Heart left ventricle (tissue), 16 donors: Measurements from ENCODE around the gene PRR23C. TPM values are rescaled to one million over a fixed set of nuclear protein-coding genes. Genes with fewer than 3 reads are reported as not detected.

Experiments
- ATAC-seq, 4 donors: fragments of 200-7000 bp; cut with Tn5 transposase; one replicate each; pipeline ENCODE4 v1.9.1; 2020 to 2022; ENCODE audit warnings: moderate library complexity in 4 of 4, mild to moderate bottlenecking in 3 of 4, moderate number of reproducible peaks in 1 of 4
- DNase-seq, 5 donors: peaks; one replicate each; pipeline ENCODE4 v3.0.0-alpha.2; 2020
- H3K27ac ChIP-seq, 12 donors: fragments of 200-600 bp; sonication (generic) in 4 of 12; one replicate each; pipeline versions ENCODE4 v1.5.0 to v1.8.0; 2016 to 2022; ENCODE audit warnings: mild to moderate bottlenecking in 2 of 12
- H3K27me3 ChIP-seq, 9 donors: fragments of 200-600 bp; sonication (generic) in 2 of 9; one replicate each; pipeline versions ENCODE4 v1.5.1 to v1.8.0; 2016 to 2022; ENCODE audit warnings: mild to moderate bottlenecking in 3 of 9
- H3K36me3 ChIP-seq, 9 donors: fragments of 200-600 bp; sonication (generic) in 2 of 9; one replicate each; pipeline versions ENCODE4 v1.5.0 to v1.8.0; 2018 to 2022; ENCODE audit warnings: mild to moderate bottlenecking in 2 of 9
- H3K4me1 ChIP-seq, 12 donors: fragments of 200-600 bp; sonication (generic) in 4 of 12; one replicate each; pipeline versions ENCODE4 v1.5.0 to v1.8.0; 2016 to 2022; ENCODE audit warnings: mild to moderate bottlenecking in 3 of 12
- H3K4me3 ChIP-seq, 12 donors: fragments of 200-600 bp; sonication (generic) in 4 of 12; one replicate each; pipeline versions ENCODE4 v1.5.0 to v1.8.0; 2017 to 2022; ENCODE audit warnings: mild to moderate bottlenecking in 9 of 12, moderate library complexity in 4 of 12
- H3K9me3 ChIP-seq, 12 donors: fragments of 200-600 bp; sonication (generic) in 4 of 12; one replicate each; pipeline versions ENCODE4 v1.5.0 to v1.8.0; 2016 to 2022; ENCODE audit warnings: mild to moderate bottlenecking in 1 of 12
- CTCF ChIP-seq, 12 donors: fragments of 200-600 bp; sonication (generic) in 4 of 12; IDR thresholded peaks; one replicate each; pipeline versions ENCODE4 v1.5.0 to v1.8.0; 2018 to 2022; ENCODE audit warnings: antibody characterized with exemption in 12 of 12, mild to moderate bottlenecking in 5 of 12
- POLR2A ChIP-seq, 2 donors: fragments of 450-650 bp; IDR thresholded peaks; one replicate each; pipeline ENCODE4 v1.6.1; 2017; ENCODE audit warnings: antibody characterized with exemption in 2 of 2, mild to moderate bottlenecking in 2 of 2, moderate library complexity in 2 of 2
- WGBS, 4 donors: extraction: QIAGEN DNeasy Blood & Tissue Kit in 2 of 4; methylation state at CpG; one replicate each; pipeline versions ENCODE4 v1.1.5 to v1.1.7; 2013 to 2018; 5-methylcytosine and 5-hydroxymethylcytosine counted together
- intact Hi-C, 10 donors: fragments of 100-400 bp; cut with DNase I; formaldehyde crosslinking; loops; one replicate each; pipeline versions ENCODE4 v1.11.1 to v1.14.2; 2022
- polyA plus RNA-seq, 2 donors: library from polyadenylated mRNA; stranded (reverse); fragments of 200-250 nt; gene quantifications; one replicate each; pipeline ENCODE4 v1.2.3, GENCODE V29; 2013
- total RNA-seq, 9 donors: library from RNA; depleted of rRNA in 2 of 9; stranded (reverse); fragments of >200 nt in 2 of 9; fragmentation: NEBNext Ultra II Directional in 3 of 9; extraction: Animal tissue kit (Norgen Biotek cat#: 25700) in 3 of 9; gene quantifications; one replicate each; pipeline versions ENCODE4 v1.1.0 to v1.2.4, GENCODE V29; 2016 to 2023
- donor health status: ischemic (EF 13 %, LVEDD 7.1; RV severe dilation, severe dysfunction).
- donor health status: healthy with polysubstance abuse.
- donor health status: DM: no; HTN: yes; CAD: no.
- donor health status: DM: no; HTN: no; CAD: no.
- donor health status: ischemic (EF 25% LVEDD 6.9; RV normal size, moderate dysfunction).
- donor health status: ischemic (EF 25% LVEDD 5.7; RV mildly dilated, moderate dysfunction).
- donor health status: healthy.
- donor health status: DM: yes; HTN: yes; CAD: no.
- donor health status: ischemic (EF 35%, LVEDD 5.7; RV mildly dilated, moderate dysfunction).
- donor health status: nonischemic (EF 11% LVEDD 7.7; RV severe dilation, severe dysfunction).
- donor health status: DM: yes; HTN: yes; CAD: no.
- donor health status: PGD.
- donor health status: ischemic (EF 29% LVEDD 5.4; RV normal size, mild dysfunction).
- donor health status: nonischemic (EF 23%, LVEDD 6.1; RV moderate dilation, normal function).

PRR23C gene
- total and polyA plus RNA-seq, 11 donors: not detected

- TF ChIP-seq CTCF (IDR thresholded peaks at IDR 0.05) (no peak), POLR2A (IDR thresholded peaks at IDR 0.05) (no peak)
- DNase-seq (no peak), ATAC-seq (no peak)
- Histone ChIP-seq H3K4me3 (no peak overlapping the region), H3K27me3 (peaks cover 0 to 8% (median 0%) of the 10 kb centered on the region in 9 donors), H3K4me1 (no peaks in the 10 kb centered on the region), H3K36me3 (no peaks in the 10 kb centered on the region), H3K9me3 (peaks cover 0 to 13% (median under 1%) of the 10 kb centered on the region in 12 donors), H3K27ac (no peak overlapping the region)
- intact Hi-C loops: no loop called here
- 86 to 95% (median 91%) methylated on average over 2 of the region's 2 CpGs for WGBS, 4 donors
Measured at GRCh38 chr3:139024968-139025367, 19.7 kb downstream of the PRR23C start.

GRCh38 chr3:139020868-139021234 lies 23.8 kb downstream of the PRR23C start, which contains the start of gene PRR23B:
Gene PRR23B, minus strand, starts transcription at chr3:139020926. Its CDS starts 265 bp downstream, at chr3:139020661.
- WGBS, 4 donors: 46 to 64% (median 51%) methylated on average over 19 of the region's 19 CpGs
- H3K4me1 ChIP-seq: no peaks in the 10 kb centered on the region

GRCh38 chr3:139020036-139020867 lies 24.4 kb downstream of the PRR23C start:
- intact Hi-C loops: no loop called here
- Histone ChIP-seq H3K4me1 (no peaks in the 10 kb centered on the region), H3K9me3 (peaks cover 0 to 17% (median 0%) of the 10 kb centered on the region in 12 donors), H3K27ac (no peak overlapping the region), H3K36me3 (no peaks in the 10 kb centered on the region), H3K4me3 (no peak overlapping the region), H3K27me3 (peaks cover 0 to 13% (median 0%) of the 10 kb centered on the region in 9 donors)
- ATAC-seq: peak in 1 of 4 donors; percentile 41
- no peak for DNase-seq
- TF ChIP-seq CTCF (IDR thresholded peaks at IDR 0.05) (no peak), POLR2A (IDR thresholded peaks at IDR 0.05) (no peak)
- WGBS, 4 donors: 49 to 56% (median 52%) methylated on average over 34 to 81 of the region's 81 CpGs

More at GRCh38 chr3:139020868-139021234, 23.8 kb downstream of the PRR23C start, which contains the start of gene PRR23B:
- peak in 3 of 12 donors; percentile 14 to 41 (median 19) for TF ChIP-seq CTCF (IDR thresholded peaks at IDR 0.05)
- TF ChIP-seq POLR2A (IDR thresholded peaks at IDR 0.05): no peak
- ATAC-seq (no peak), DNase-seq (no peak)
- intact Hi-C loops: no loop called here
- Histone ChIP-seq H3K36me3 (no peaks in the 10 kb centered on the region), H3K9me3 (peaks cover 0 to 17% (median 0%) of the 10 kb centered on the region in 12 donors), H3K27me3 (peaks cover 0 to 13% (median 0%) of the 10 kb centered on the region in 9 donors), H3K27ac (no peak within 1 kb of the TSS), H3K4me3 (no peak within 1 kb of the TSS)

GRCh38 chr3:139016430-139017048 lies 28.2 kb downstream of the PRR23C start:
- Histone ChIP-seq H3K36me3 (no peaks in the 10 kb centered on the region), H3K4me1 (no peaks in the 10 kb centered on the region), H3K9me3 (peaks cover 0 to 17% (median 0%) of the 10 kb centered on the region in 12 donors), H3K27ac (no peak overlapping the region), H3K4me3 (no peak overlapping the region), H3K27me3 (peaks cover 0 to 13% (median 0%) of the 10 kb centered on the region in 9 donors)
- no peak for ATAC-seq
- WGBS, 4 donors: 74 to 82% (median 80%) methylated on average over 3 of the region's 3 CpGs
- no peak for DNase-seq
- intact Hi-C loops: no loop called here
- TF ChIP-seq POLR2A (IDR thresholded peaks at IDR 0.05): no peak
- TF ChIP-seq CTCF (IDR thresholded peaks at IDR 0.05): no peak
